KMS-11 (cell line): ENCODE measurements around the gene RPS19BP1.
A peak's percentile ranks its signal among the peaks of the same experiment; 100 is the strongest.

ENCODE experiments used
- H2AFZ ChIP-seq: fragments of 200-600 bp; sonication (generic); 2 replicates; pipeline ENCODE4 v1.6.1; 2016; ENCODE audit warnings: antibody characterized with exemption, mixed run types, low read depth
- H3K27ac ChIP-seq: fragments of 200-600 bp; sonication (generic); 2 replicates; pipeline ENCODE4 v1.6.1; 2016; ENCODE audit warnings: mild to moderate bottlenecking, mixed run types
- H3K27me3 ChIP-seq: fragments of 200-600 bp; sonication (generic); 2 replicates; pipeline ENCODE4 v1.6.1; 2017; ENCODE audit warnings: mild to moderate bottlenecking, low read depth, mixed run types, moderate library complexity; ENCODE audit not compliant: insufficient read depth
- H3K36me3 ChIP-seq: fragments of 200-600 bp; sonication (generic); 2 replicates; pipeline ENCODE4 v1.6.1; 2017; ENCODE audit warnings: mild to moderate bottlenecking, mixed run types; ENCODE audit not compliant: insufficient read depth
- H3K4me1 ChIP-seq: fragments of 200-600 bp; sonication (generic); 2 replicates; pipeline ENCODE4 v1.6.1; 2016; ENCODE audit warnings: mild to moderate bottlenecking, low read depth, mixed run types; ENCODE audit not compliant: poor library complexity, severe bottlenecking
- H3K4me2 ChIP-seq: fragments of 200-600 bp; sonication (generic); 2 replicates; pipeline ENCODE4 v1.7.0; 2016; ENCODE audit warnings: mild to moderate bottlenecking, mixed run types
- H3K4me3 ChIP-seq: fragments of 200-600 bp; sonication (generic); IDR thresholded peaks from 2 replicates; pipeline ENCODE4 v1.6.1; 2017; ENCODE audit warnings: low read depth, low read length, mixed read lengths; ENCODE audit not compliant: insufficient read depth
- H3K79me2 ChIP-seq: fragments of 200-600 bp; sonication (generic); 2 replicates; pipeline ENCODE4 v1.6.1; 2016; ENCODE audit warnings: low read depth, mixed run types; ENCODE audit not compliant: insufficient read depth
- H3K9ac ChIP-seq: fragments of 200-600 bp; sonication (generic); 2 replicates; pipeline ENCODE4 v1.6.1; 2016; ENCODE audit warnings: mild to moderate bottlenecking, mixed run types
- H4K20me1 ChIP-seq: fragments of 200-600 bp; sonication (generic); 2 replicates; pipeline ENCODE4 v1.6.1; 2016; ENCODE audit warnings: mild to moderate bottlenecking, mixed run types; ENCODE audit not compliant: insufficient read depth
- TF ChIP-seq, protein P1 (sequence below): fragments of 200-600 bp; sonication (generic); conservative IDR thresholded peaks from 2 replicates; pipeline ENCODE4 v1.6.1; 2017; ENCODE audit warnings: low read depth, mild to moderate bottlenecking, antibody characterized with exemption, low read length, moderate library complexity, mixed read lengths

Gene RPS19BP1, protein sequence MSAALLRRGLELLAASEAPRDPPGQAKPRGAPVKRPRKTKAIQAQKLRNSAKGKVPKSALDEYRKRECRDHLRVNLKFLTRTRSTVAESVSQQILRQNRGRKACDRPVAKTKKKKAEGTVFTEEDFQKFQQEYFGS

DNA sequence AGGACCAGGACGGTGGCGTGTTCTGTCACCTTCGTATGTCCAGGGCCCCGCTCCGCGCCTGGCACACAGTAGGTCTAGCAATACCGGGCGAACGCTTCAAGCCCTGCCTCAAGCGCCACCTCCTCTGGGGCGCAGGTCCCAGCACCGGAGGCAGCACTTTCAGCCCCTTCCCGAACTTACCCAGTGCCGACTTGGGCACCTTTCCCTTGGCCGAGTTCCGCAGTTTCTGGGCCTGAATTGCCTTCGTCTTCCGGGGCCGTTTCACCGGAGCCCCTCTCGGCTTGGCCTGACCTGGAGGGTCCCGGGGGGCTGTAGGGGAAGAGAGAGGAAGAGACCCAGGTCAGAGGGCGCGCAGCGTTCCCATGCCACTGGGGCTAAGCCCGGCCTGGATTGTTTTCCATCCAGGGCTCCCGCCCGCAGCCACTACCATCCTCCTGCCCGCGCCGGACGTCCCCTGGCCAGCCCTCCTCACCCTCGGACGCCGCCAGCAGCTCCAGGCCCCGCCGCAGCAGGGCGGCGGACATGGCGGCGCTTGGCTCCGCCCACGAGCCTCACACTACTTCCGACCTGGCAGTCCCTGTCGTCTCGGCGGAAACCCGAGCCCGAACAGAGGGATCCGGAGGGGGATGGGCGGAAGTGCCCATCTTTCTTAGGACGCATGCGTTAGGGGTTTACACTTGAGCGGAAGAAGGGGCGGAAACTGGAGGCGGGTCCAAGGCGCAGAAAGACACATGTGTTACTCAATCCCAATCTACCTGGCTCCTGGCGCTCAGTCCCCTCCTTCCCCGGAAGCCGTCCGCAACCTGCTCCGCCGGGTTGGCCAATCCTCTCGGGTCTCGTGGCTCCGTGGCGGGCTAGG, at the start of gene RPS19BP1:
RPS19BP1 (minus strand) TSS at position 534 of the 859 bp plus-strand sequence; CDS start at position 524, 10 bp downstream.
- H3K4me2 ChIP-seq = peak within 1 kb of the TSS; percentile 71
- H2AFZ ChIP-seq = peak within 1 kb of the TSS; percentile 73
- peak within 1 kb of the TSS; percentile 42; the same call in 1 of the 2 replicates for H3K27ac ChIP-seq
- no peaks in the 10 kb centered on the region for H3K36me3 ChIP-seq
- peak within 1 kb of the TSS; percentile 69 for H3K9ac ChIP-seq
- H3K27me3 ChIP-seq = no peaks in the 10 kb centered on the region
- no peaks in the 10 kb centered on the region for H4K20me1 ChIP-seq
- TF ChIP-seq, protein P1, sequence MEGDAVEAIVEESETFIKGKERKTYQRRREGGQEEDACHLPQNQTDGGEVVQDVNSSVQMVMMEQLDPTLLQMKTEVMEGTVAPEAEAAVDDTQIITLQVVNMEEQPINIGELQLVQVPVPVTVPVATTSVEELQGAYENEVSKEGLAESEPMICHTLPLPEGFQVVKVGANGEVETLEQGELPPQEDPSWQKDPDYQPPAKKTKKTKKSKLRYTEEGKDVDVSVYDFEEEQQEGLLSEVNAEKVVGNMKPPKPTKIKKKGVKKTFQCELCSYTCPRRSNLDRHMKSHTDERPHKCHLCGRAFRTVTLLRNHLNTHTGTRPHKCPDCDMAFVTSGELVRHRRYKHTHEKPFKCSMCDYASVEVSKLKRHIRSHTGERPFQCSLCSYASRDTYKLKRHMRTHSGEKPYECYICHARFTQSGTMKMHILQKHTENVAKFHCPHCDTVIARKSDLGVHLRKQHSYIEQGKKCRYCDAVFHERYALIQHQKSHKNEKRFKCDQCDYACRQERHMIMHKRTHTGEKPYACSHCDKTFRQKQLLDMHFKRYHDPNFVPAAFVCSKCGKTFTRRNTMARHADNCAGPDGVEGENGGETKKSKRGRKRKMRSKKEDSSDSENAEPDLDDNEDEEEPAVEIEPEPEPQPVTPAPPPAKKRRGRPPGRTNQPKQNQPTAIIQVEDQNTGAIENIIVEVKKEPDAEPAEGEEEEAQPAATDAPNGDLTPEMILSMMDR = no peak
- H3K79me2 ChIP-seq = peaks cover 21% of the 10 kb centered on the region; the same call in 1 of the 2 replicates
- H3K4me3 ChIP-seq = no peak within 1 kb of the TSS
- peaks cover 41% of the 10 kb centered on the region for H3K4me1 ChIP-seq

DNA sequence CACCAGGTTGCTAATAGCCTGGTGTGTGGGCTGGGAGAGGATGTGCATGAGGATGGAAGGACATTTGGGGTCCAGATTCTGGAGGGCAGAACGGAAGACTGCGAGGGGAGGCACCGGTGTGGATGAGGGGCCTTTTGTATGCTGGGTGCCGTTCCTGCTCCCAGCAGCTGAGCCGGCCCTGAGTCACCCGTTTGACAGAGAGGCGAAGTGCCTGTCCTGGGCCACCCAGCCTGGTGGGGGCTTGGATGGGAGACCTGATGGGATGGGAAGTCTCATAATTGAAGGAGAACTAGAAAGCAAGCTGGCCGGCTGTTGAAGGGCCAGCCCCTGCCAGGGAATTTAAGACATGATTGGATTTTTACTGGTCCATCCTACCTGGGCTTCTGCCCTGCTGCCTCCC, 48.8 kb upstream of the RPS19BP1 start:
- TF ChIP-seq, protein P1 = no peak
- no peak overlapping the region for H3K4me2 ChIP-seq

DNA sequence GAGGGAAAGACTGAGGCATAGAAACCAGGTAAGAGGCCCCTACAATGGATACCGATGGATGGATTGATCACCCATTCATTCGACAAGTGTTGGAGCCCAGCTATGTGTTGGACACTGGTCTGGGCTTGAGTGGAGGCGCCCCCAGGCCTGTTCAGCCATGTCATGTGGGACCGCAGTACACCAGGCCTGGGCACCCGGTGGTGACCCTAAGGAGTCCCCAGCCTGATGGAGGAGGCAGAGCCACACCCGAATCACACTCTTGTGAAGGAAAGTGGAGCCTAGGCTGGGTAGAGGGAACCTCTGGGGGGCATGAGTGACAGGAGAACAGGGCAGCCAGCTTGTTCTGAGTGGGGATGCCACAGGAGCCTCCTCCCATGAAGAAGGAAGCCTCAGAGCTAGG, 48.2 kb upstream of the RPS19BP1 start:
- H3K36me3 ChIP-seq = no peaks in the 10 kb centered on the region
- no peaks in the 10 kb centered on the region for H3K79me2 ChIP-seq
- no peak overlapping the region for H2AFZ ChIP-seq
- H3K27me3 ChIP-seq = peaks cover 68% of the 10 kb centered on the region
- no peak overlapping the region for H3K4me3 ChIP-seq
- no peak overlapping the region for H3K27ac ChIP-seq
- no peak overlapping the region for H3K9ac ChIP-seq
- TF ChIP-seq, protein P1 = no peak
- no peaks in the 10 kb centered on the region for H4K20me1 ChIP-seq
- H3K4me2 ChIP-seq = no peak overlapping the region
- no peaks in the 10 kb centered on the region for H3K4me1 ChIP-seq

More for the DNA sequence above, 48.8 kb upstream of the RPS19BP1 start:
- H3K4me1 ChIP-seq = no peaks in the 10 kb centered on the region
- no peak overlapping the region for H2AFZ ChIP-seq
- no peaks in the 10 kb centered on the region for H3K36me3 ChIP-seq
- no peak overlapping the region for H3K9ac ChIP-seq
- peaks cover 64% of the 10 kb centered on the region for H3K27me3 ChIP-seq
- no peaks in the 10 kb centered on the region for H3K79me2 ChIP-seq
- H3K4me3 ChIP-seq = no peak overlapping the region
- no peaks in the 10 kb centered on the region for H4K20me1 ChIP-seq
- H3K27ac ChIP-seq = no peak overlapping the region

DNA sequence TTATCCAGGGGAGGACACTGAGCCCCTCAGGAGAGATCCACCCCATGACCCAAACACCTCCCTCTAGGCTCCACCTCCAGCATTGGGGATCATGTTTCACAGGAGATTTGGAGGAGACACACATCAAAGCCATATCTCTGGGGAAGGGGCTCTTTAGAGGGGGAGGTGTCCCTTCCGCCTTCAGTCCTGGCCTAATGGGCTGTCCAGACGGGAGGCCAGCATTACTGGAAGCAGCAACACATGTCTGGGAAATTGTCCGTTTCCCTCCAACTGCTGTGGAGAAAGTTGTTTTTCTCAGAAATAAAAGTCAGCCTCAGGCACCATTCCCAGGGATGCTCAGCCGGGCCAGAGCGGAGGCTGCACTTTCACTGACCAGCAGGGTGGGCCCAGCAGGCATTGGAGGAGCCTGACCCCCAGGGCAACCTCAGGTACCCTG, 47.5 kb upstream of the RPS19BP1 start:
- H3K9ac ChIP-seq = no peak overlapping the region
- H3K27me3 ChIP-seq = peaks cover 75% of the 10 kb centered on the region
- H3K4me2 ChIP-seq = no peak overlapping the region
- TF ChIP-seq, protein P1 = no peak
- H3K79me2 ChIP-seq = no peaks in the 10 kb centered on the region
- H4K20me1 ChIP-seq = no peaks in the 10 kb centered on the region
- no peak overlapping the region for H3K4me3 ChIP-seq
- H3K27ac ChIP-seq = no peak overlapping the region
- no peak overlapping the region for H2AFZ ChIP-seq
- no peaks in the 10 kb centered on the region for H3K36me3 ChIP-seq
- no peaks in the 10 kb centered on the region for H3K4me1 ChIP-seq
